Thyroid gland (tissue), 4 donors: Measurements from ENCODE around the gene IFT25. TPM values are rescaled to one million over a fixed set of nuclear protein-coding genes. Genes with fewer than 3 reads are reported as not detected.

Source experiments
- DNase-seq, 2 donors: peaks; one replicate each; pipeline ENCODE4 v3.0.0-alpha.2; 2019
- H3K27ac ChIP-seq, 3 donors: fragments of 200-600 bp; sonication (generic); 1 replicate in 2 of 3; 2 replicates in 1 of 3; pipeline ENCODE4 v1.5.1; 2016 to 2019; ENCODE audit warnings: mild to moderate bottlenecking in 1 of 3, moderate library complexity in 1 of 3
- H3K27me3 ChIP-seq: fragments of 200-600 bp; sonication (generic); one replicate; pipeline ENCODE4 v1.5.1; 2019
- H3K36me3 ChIP-seq, 2 donors: fragments of 200-600 bp; sonication (generic); one replicate each; pipeline ENCODE4 v1.5.1; 2016 to 2019
- H3K4me1 ChIP-seq, 2 donors: fragments of 200-600 bp; sonication (generic); one replicate each; pipeline ENCODE4 v1.5.1; 2017 to 2019
- H3K4me3 ChIP-seq, 3 donors: fragments of 200-600 bp; sonication (generic); replicated peaks in 1 of 3; 1 replicate in 2 of 3; 2 replicates in 1 of 3; pipeline ENCODE4 v1.5.1; 2016; ENCODE audit warnings: mild to moderate bottlenecking in 1 of 3
- H3K9me3 ChIP-seq: fragments of 200-600 bp; sonication (generic); one replicate; pipeline ENCODE4 v1.5.1; 2017
- POLR2A ChIP-seq, 2 donors: fragments of 450-650 bp; IDR thresholded peaks; one replicate each; pipeline ENCODE4 v1.6.1; 2017; ENCODE audit warnings: antibody characterized with exemption in 2 of 2, mild to moderate bottlenecking in 2 of 2, moderate library complexity in 1 of 2
- WGBS, 2 donors: methylation state at CpG; one replicate each; pipeline ENCODE4 v1.1.5; 2017; 5-methylcytosine and 5-hydroxymethylcytosine counted together
- intact Hi-C: fragments of 100-400 bp; cut with DNase I; formaldehyde crosslinking; loops from one replicate; pipeline ENCODE4 v1.15.1; 2023
- total RNA-seq, 4 donors: library from RNA; depleted of rRNA; stranded (reverse); fragments of >200 nt; gene quantifications; one replicate each; pipeline ENCODE4 v1.2.3, GENCODE V29; 2016
- TF ChIP-seq, protein P1 (sequence below), 6 experiments: fragments of 200-600 bp in 3 of 6; fragments of 450-650 bp in 3 of 6; sonication (generic) in 3 of 6; IDR thresholded peaks; one replicate each; pipeline ENCODE4 v1.5.1; 2016 to 2019; ENCODE audit warnings: antibody characterized with exemption in 6 of 6, mild to moderate bottlenecking in 2 of 6, inconsistent platforms in 1 of 6, moderate library complexity in 1 of 6

Gene IFT25
- total RNA-seq, 4 donors from 2014 or later, result 42.4 to 116 (median 77.7) TPM

DNA sequence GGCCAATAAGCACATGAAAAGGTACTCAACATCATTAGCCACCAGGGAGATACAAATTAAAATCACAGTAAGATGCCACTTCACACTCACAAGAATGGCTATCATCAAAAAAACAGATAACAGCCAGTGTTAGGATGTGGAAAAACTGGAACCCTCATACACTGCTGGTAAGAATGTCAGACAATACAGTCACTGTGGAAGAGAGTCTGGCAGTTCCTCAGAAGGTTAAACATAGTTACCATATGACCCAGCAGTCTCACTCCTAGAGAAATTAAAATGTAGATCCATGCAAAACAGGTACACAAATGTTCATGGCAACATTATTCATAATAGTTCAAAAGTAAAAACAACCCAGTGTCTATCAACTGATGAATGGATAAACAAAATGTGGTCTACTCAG, 39.2 kb upstream of the IFT25 start:
- TF ChIP-seq, protein P1, sequence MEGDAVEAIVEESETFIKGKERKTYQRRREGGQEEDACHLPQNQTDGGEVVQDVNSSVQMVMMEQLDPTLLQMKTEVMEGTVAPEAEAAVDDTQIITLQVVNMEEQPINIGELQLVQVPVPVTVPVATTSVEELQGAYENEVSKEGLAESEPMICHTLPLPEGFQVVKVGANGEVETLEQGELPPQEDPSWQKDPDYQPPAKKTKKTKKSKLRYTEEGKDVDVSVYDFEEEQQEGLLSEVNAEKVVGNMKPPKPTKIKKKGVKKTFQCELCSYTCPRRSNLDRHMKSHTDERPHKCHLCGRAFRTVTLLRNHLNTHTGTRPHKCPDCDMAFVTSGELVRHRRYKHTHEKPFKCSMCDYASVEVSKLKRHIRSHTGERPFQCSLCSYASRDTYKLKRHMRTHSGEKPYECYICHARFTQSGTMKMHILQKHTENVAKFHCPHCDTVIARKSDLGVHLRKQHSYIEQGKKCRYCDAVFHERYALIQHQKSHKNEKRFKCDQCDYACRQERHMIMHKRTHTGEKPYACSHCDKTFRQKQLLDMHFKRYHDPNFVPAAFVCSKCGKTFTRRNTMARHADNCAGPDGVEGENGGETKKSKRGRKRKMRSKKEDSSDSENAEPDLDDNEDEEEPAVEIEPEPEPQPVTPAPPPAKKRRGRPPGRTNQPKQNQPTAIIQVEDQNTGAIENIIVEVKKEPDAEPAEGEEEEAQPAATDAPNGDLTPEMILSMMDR (IDR thresholded peaks at IDR 0.05), result no peak
- no peak for TF ChIP-seq POLR2A (IDR thresholded peaks at IDR 0.05)
- intact Hi-C loops, result no loop called here
- Histone ChIP-seq H3K36me3 (no peaks in the 10 kb centered on the region), H3K9me3 (no peaks in the 10 kb centered on the region), H3K4me3 (no peak overlapping the region), H3K27ac (no peak overlapping the region), H3K27me3 (no peaks in the 10 kb centered on the region), H3K4me1 (peaks cover 0 to 3% of the 10 kb centered on the region in 2 donors)
- DNase-seq, result no peak

DNA sequence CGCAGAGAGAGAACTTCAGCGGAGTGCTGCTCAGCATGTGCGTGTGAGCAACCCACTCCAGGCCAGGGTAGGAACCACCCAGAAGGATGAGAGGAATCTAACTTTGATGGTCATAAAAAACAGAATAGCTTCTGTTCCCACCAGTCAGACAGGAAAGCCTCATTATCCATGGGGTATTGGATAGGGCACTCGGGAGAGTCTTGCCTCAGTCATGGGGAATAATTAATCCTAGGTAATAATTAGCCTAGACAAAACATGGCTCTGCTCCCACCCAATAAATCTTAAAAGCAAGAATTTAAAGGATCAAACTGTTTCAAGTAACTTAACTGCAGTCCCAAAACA, 37.2 kb upstream of the IFT25 start:
- 30 to 37% methylated on average over 4 of the region's 4 CpGs for WGBS, 2 donors

DNA sequence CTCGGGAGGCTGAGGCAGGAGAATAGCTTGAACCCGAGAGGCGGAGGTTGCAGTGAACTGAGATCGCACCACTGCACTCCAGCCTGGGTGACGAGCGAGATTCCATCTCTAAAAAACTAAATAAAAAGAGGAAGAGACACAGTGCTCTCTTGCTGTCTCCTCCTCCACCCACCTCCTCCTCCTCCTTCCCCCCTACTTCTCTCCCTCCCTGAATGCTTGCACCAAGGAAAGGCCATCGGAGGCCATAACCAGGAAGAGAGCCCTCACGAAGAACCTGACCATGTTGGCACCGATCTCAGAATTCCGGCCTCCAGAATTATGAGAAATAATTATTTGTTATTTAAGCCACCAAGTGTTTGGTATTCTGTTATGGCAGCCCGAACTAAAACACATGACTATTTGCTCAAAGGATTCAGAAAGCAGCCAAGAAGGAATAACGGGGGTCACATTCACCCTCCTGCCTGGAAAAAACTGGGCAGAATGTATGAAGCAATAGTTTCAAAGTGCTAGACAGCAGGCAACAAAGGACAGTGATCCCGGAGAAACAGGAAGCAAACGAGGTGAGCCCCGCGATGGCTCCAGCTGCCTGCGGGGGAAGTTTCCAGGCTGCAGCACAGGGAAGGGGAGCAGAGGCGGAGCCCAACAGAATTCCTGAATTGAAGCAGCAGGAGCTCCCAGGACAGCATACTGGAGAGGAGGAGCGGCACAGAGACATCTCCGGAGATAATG, 36.7 kb upstream of the IFT25 start:
- no peaks in the 10 kb centered on the region for H3K9me3 ChIP-seq
- no peak for TF ChIP-seq POLR2A (IDR thresholded peaks at IDR 0.05)
- TF ChIP-seq, protein P1 (IDR thresholded peaks at IDR 0.05), result no peak
- no peak overlapping the region for H3K27ac ChIP-seq
- intact Hi-C loops, result no loop called here
- no peaks in the 10 kb centered on the region for H3K27me3 ChIP-seq
- 45% methylated on average over 20 of the region's 20 CpGs for WGBS, 2 donors
- no peaks in the 10 kb centered on the region for H3K36me3 ChIP-seq
- peaks cover 0 to 3% of the 10 kb centered on the region in 2 donors for H3K4me1 ChIP-seq
- DNase-seq, result peak; percentile 26 to 29
- no peak overlapping the region for H3K4me3 ChIP-seq

More for the DNA sequence above, 37.2 kb upstream of the IFT25 start:
- Histone ChIP-seq H3K4me1 (peaks cover 0 to 3% of the 10 kb centered on the region in 2 donors), H3K4me3 (no peak overlapping the region), H3K27me3 (no peaks in the 10 kb centered on the region), H3K27ac (no peak overlapping the region), H3K36me3 (no peaks in the 10 kb centered on the region), H3K9me3 (no peaks in the 10 kb centered on the region)
- no peak for DNase-seq
- TF ChIP-seq, protein P1 (IDR thresholded peaks at IDR 0.05), result no peak
- TF ChIP-seq POLR2A (IDR thresholded peaks at IDR 0.05), result no peak
- intact Hi-C loops, result no loop called here

DNA sequence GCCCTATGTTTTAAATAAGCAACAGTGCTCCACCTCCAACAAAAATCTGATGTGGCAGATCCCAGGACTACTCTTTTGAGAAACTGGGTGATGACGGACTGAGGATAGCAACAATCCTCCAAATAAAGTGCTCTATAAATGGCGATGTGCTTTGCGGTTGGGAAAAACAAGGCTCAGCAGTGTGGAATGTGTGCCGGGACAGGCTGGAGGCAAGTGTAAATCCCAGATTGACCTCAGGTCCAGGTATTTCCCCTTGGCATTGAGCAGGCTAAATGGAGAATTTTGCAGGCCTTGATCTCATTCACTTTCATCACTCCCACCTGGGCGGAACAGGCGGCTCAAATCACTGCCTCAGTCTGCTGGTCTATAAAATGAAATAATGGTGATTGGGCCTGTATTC, 35.7 kb upstream of the IFT25 start:
- intact Hi-C loops, result no loop called here
- Histone ChIP-seq H3K4me1 (peaks cover 0 to 3% of the 10 kb centered on the region in 2 donors), H3K27ac (no peak overlapping the region), H3K4me3 (no peak overlapping the region), H3K36me3 (no peaks in the 10 kb centered on the region), H3K9me3 (no peaks in the 10 kb centered on the region), H3K27me3 (no peaks in the 10 kb centered on the region)
- TF ChIP-seq POLR2A (IDR thresholded peaks at IDR 0.05), result no peak
- TF ChIP-seq, protein P1 (IDR thresholded peaks at IDR 0.05), result no peak
- WGBS, 2 donors, result 91 to 99% methylated on average over 6 of the region's 6 CpGs
- DNase-seq, result no peak

DNA sequence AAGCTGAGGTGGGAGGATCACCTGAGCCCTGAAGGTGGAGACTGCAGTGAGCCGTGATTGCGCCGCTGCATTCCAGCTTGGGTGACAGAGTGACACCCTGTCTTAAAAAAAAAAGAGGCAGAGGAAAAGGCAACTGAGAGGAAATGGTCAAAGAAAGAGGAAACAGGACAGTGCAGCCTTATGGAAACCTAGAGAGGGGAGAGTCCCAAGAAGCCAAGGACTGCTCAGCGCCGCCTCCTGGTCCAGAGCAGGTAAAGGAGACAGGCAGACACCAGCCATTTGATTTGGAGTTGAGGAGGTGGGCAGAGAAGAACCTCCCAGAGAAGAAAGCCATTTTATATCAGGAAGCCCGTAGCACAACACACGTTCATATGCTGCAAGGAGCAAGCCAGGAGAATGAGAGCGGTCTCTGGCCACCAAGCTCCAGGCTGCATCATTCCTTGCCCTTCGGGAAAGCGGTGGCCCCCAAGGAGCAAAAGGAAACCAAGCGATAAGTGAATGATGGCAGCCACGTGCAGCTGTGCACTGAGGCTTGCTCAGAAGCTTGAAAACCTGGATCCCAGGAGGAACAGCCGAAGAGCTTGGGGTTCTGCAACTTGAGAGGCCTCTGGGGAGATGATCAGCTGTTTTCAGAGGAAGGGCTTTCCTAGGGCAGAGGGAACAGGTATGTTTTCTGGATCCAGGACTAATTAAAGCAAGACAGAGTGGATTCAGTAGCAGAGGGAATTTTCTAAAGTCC, 34.4 kb upstream of the IFT25 start:
- WGBS, 2 donors, result 71 to 79% methylated on average over 13 of the region's 13 CpGs
- Histone ChIP-seq H3K4me3 (no peak overlapping the region), H3K4me1 (peaks cover 0 to 3% of the 10 kb centered on the region in 2 donors), H3K27ac (no peak overlapping the region), H3K9me3 (no peaks in the 10 kb centered on the region), H3K27me3 (no peaks in the 10 kb centered on the region), H3K36me3 (no peaks in the 10 kb centered on the region)
- no peak for DNase-seq
- TF ChIP-seq, protein P1 (IDR thresholded peaks at IDR 0.05), result no peak
- TF ChIP-seq POLR2A (IDR thresholded peaks at IDR 0.05), result no peak
- intact Hi-C loops, result no loop called here
